GM19372 (cell line): ENCODE data around the gene KCNE1.
"Not testable (repeated sequence)": the region's sequence is repeated elsewhere in the genome, so short reads cannot be mapped to it uniquely, and the experiment has no call there.

ENCODE experiments used
- ATAC-seq: cut with Tn5 transposase; IDR thresholded peaks from one replicate; pipeline ENCODE4 v1.9.1; 2021; ENCODE audit warnings: mild to moderate bottlenecking, low read depth, moderate library complexity; ENCODE audit not compliant: unreplicated experiment

KCNE1 gene

DNA sequence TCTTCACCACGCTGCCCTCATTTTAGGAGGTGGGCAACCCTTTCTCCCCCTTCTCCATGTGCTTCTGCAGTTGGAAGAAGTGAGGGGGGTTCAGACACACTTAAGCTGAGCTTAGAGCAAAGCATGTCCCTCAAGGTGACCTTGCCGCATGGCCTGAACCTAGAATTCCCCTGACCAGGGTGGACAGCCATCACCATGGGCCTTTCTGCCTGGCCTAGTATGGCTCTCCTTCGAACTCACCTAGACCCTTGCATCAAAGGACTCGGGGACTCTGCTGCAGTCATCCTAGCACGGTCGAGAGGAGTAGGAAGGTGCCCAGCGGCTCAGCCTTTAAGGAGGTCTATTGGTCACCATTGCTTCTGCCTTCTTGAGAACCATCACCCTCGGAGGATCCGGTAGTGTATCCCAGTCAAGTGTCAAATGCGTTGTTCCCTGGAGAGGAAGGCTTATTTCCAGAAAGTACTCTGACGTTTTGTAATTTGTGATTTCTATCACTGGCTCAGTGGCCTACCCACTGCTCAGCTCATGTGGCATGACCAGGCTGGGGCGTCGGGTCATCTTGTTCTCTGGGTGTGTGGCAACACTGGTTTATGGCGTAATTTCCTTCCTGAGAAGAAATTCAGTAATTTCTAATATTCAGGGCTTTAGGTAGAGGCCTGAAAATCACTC lies at the start of gene KCNE1:
TSS of gene KCNE1 (minus strand) at position 424 of the 669 bp plus-strand sequence. CDS start 62,576 bp downstream, outside the sequence.
- ATAC-seq = no peak

DNA sequence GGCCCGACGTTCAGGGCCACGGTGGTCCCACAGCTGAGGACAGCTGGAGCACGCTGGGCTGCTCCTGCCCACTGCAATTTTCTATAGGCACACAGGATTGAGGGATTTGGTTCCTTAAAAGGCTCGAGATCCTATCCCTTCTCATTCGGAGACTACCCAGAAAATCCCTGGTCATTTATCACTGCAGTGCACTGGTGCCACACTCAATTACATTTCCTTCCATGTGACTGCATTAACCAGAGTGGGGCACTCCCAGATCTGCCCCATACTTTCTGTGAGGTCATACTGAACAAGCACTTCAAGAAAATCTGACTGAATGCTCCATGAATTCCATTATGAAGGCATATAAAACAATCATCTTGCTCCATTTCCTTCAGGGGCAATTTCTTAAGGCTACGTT lies 49.8 kb upstream of the KCNE1 start:
- no peak for ATAC-seq

DNA sequence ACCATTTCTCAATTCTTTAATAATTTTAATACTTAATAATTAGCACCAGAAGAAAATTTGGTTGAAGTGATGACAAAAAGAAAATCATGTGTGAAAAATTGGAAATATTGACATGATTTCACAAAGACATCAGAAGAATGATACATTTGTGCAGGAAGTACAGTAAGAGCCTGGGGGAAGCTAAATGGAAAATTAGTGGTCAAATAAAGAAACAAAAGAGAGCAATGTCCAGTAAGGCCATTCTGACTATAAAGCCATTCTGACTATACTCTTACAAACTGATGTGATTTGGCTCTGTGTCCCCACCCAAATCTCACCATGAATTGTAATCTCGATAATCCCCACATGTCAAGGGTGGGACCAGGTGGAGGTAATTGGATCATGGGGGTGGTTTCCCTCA lies 48.6 kb upstream of the KCNE1 start:
- no peak for ATAC-seq

DNA sequence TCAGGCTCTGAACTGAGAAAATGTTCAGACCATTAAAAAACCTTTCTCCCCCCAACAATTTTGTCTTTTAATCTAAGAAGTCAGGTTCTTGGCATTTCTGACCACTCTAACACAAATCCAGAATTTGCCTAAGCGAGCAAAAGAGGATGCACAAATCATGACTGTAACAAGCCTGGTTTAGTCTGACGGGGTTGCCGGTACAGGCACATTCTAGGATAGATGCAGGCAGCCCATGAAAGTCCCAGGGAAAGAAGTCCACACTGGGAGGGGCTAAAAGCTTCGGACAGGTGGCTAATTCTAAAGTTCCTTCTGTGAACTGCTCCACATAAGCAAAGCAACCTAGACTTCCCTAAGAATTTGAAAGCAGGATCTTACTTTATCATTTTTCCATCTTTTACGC lies 48.0 kb upstream of the KCNE1 start:
- ATAC-seq = no peak

DNA sequence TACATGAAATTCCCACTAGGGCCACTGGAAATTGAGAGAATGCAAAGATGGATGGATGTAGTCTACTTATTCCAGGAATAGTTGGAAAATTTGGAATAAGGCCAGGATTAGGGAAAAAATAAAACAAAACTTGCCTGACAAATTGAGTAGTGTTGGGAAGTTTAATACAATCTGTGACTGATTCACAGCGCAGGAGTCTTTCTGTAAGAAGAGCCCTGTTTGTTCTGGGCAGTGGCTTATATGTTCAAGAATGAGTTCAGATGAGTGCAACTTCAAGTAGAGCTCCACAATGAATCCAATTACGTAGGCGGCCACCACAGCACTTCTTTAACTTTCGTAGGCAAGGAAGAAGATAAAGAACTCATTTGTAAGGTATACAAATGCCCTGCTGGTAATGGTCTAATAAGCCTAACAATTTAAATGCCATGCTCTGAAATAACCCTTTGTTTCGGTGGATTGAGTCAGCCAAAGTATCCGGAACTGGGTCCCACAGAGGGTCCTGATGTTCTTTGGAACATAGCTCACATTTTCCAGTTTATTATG lies 47.1 kb upstream of the KCNE1 start:
- no peak for ATAC-seq

DNA sequence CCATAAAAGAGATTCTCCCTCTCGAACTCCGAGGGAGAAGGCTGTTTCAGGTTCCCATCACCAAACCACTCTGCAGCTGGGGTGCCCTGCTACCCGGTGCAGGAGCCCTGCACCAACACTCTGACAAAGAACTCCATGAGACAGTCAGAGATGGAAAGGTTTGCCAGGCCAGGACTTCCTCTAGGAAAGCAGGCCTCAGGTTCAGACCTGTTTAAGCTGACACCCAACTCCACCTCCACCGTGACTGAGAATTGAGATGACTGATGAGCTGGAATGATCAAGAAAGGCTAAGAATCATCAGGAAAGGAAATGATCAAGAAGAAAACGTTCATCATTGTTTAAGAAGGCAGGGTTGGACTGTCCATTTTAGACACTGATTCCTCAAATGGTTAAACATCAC lies 46.2 kb upstream of the KCNE1 start:
- no peak for ATAC-seq

DNA sequence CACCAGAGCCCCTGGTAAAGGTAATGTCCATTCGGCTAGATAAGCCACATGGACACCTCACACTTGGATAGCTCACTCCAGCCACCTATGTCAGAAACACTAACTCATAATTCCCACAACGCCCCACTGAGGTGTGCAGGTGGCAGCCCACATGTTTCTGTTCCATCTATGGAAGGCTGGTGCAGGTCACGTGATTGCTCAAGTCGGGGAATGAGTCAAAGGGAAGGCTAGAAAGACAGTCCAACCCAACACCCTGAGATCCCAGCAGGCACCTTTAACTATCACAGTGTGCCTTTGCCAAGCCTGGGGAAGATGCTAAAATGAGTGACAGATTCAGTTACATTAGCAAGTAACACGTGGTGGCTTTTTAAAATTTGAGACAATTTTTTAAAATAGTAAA lies 45.3 kb upstream of the KCNE1 start:
- ATAC-seq = no peak

DNA sequence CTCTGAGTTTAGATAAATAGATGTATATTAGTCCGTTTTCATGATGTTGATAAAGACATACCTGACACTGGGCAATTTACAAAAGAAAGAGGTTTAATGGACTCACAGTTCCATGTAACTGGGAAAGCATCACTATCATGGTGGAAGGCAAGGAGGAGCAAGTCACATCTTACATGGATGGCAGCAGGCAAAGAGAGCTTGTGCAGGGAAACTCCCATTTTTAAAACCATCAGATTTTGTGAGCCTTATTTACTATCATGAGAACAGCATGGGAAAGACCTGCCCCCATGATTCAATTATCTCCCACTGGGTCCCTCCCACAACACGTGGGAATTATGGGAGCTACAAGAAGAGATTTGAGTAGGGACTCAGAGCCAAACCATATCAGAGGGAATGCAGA lies 42.7 kb upstream of the KCNE1 start:
- not testable (repeated sequence) for ATAC-seq

DNA sequence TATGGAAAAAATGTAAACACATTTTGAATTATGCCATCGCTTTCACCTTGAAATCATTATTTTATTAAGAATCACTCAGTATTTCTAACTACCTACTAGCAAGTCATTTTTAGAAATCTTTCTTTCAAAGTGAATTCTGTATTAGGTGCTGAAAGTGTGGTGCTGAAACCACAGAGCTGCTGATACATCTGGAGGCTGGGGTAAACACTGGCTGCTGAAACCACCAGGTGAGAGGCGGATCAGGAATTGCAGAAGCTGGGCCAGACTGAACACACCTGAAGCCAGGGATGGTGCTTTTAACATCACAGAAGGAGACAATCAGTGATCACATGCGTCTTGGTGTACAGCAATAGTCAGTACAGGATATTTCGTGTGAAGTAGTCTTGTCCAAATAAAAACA lies 42.2 kb upstream of the KCNE1 start:
- ATAC-seq = no peak

DNA sequence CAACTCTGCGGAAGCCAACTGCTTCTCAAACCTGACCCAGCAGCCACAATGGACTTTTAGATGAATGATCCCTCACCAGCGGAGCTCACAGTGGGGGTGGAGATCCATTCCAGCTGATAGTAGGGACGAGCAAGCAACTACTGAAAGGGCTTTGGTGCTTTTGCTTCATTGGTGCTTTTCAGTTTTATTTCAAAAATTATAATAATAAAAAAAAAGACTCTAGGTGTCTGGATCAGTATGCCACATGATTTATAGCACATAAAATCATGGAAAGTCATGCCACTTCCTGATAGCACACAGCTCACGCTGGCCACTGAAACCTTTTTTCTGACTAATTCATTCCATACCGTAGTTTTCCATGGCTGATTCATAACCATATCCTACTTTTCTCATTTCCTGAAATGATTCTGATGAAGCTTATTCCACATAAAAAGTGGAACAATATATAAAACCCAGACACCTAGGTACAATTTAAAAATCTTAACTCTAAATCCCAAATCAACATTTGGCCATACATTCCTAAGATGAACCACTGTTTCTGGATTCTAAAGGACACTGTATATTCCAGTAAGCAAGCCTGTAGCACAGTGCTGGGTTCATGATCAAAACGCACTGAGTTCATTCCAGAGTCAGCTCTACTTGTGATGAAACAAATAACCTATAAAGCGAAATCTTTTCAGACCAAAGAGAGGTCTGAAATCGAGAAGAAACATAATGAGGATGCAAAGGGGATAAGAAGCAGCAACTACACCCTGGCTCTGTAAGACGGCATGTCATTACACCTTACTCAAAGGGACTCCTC lies 41.3 kb upstream of the KCNE1 start:
- no peak for ATAC-seq

DNA sequence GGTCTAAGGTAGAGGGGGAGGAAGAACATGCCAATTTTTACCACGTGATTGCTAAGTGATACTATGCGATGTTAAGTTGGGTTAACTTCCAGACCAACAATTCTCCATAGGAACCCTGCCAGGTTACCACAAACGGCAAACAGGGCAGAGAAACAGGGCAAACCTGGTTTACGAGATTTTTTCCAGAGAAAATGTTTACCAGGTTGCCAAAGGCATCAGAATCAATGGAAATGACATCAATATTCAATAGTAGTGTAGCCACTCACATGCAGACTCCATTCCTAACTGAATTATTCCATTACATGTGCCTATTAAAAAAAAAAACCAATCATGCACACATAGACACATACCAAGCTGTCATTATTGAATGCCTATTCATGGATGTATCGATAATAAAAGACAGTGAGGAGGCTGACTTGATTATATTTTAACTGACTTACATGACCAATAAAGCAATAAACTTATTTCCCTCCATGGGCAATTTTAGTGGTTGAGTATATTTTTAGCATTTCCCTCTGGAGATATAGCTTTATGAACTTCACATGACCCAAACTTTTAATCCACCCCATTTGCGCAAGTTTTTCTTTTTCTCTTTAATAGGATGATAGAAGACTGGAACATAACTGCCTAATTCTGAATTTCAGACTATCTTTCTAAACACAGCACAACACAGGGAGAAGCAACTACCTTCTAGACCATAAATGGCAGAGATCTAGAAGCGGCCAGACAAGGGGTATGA lies 40.5 kb upstream of the KCNE1 start:
- no peak for ATAC-seq

DNA sequence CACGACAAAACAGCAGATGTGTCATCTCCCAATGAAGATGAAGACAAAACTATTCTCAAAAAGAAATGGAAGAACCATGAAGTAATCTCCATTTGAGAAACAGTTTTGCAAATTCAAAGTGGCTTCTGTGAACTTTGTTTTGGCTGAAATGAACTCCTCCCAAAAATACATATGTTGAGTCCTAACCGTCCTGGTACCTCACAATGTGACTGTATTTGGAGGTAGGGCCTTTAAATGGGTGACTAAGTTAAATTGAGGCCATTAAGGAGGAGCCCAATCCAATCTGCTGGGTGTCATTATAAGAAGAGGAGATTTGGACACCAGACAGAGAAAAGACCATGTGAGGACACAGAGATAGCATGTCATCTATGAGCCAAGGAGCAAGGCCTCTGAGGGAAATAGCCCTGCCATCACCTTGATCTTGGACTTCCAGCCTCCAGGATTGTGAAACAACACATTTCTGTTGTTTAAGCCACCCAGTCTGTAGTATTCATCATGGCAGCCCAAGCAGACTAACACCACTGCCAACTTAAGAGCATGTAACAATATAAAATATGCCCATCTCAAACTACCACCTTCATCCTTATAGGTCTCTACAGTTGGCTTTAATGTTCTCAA lies 38.3 kb upstream of the KCNE1 start:
- no peak for ATAC-seq

DNA sequence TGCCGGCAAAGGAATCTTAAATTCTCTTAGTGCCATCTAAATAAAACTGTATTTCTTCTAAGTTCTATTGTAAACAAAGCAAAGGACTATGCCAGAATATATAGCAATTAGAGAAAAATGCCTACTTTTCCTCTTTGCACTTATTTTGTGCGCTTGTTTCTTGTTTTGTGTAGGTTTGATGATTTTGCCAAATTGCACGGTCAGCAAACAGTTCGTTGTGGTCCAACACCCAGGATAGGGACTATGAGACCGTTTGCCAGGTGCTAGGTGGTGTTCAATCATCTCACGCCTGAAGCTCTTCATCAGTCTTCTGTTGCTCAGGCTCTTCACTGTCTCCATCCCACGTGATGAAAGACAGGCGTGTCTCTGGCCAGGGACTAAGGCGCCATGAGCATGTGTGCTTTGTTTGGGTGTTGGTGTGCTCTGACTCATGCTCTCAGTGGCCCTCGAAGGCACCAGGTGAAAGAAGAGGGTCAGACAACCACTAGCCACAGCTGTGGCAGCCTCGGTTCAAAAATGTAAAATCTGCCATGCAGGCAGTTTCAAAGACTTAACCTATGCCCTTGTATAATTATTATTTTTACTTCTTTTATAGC lies 36.9 kb upstream of the KCNE1 start:
- ATAC-seq = no peak

DNA sequence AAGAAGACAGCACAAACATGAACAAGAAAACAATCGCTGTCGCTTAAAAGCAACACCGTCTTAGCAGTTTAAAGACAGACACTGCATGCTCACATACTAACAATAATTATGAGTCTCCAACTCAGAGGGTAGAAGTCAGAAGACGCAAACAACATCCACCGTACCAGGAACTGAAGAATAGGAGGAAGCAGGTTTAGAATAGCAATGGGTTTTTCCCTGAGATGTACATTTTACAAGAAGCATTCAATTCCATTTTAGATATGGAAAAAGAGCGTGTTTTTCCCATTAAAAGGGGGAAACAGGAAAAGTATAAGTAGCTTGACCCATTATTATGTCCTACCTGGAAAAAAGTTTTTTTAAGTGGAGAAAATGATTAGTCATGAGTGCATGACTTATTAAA lies 34.5 kb upstream of the KCNE1 start:
- no peak for ATAC-seq

DNA sequence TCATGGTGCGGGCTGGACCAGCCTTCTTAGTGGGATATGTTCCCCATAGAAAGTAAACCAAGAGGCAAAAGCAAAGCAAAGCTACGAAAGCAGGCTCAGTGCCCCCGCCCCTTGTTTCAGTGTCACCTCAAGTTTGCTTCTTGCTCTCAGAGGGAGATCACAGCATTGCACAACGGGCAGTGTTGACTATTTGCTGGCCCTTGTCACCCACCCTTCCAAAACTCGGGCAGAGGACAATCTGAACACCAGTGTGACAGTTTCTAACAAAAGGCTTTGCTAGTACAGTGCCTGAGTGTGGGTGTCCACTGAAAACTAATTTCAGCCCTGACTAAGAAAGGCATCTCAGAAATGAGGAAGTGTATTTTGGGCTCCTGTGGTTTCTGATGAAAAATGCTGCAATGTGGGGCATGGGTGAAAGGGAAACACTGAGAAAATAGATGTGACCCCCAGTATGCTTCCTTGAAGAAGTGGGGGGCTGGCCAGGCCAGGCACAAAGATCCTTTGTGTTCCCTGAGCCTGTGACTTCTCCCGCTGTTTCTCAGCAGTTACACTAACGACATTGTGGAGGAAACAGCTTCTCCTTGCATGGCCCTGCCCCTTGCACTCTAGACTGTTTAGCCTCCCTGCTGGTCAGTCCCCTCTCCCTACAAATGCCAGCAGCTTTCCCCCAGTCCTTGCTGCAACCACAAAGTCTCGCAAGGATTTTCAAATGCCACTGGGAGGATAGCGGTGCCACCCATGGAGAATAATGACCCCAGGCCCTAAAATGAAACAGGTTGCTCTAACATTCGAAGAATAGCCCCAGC lies 33.3 kb upstream of the KCNE1 start:
- ATAC-seq = peak; percentile 90

DNA sequence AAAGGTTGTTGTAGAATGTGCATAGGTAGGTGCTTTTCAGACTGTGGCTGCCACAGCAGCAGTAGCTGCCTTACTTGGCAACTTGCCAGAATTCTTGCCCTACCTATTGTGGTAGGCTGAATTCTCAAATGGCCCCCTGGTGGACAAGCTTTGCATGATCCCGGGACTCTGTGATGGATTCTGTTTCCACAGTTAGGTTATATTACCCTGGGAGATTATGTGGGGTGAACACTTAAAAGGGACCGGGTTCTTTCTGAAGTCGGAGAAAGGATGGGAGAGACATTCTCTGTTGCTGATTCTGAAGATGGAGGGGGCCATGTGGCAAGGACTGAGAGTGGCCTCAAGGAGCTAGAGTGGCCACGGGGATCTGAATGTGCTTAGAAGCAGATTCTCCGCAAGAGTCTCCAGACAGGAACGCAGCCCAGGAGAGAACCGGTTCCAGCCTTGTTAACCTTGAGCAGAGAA lies 32.1 kb upstream of the KCNE1 start:
- ATAC-seq = no peak

DNA sequence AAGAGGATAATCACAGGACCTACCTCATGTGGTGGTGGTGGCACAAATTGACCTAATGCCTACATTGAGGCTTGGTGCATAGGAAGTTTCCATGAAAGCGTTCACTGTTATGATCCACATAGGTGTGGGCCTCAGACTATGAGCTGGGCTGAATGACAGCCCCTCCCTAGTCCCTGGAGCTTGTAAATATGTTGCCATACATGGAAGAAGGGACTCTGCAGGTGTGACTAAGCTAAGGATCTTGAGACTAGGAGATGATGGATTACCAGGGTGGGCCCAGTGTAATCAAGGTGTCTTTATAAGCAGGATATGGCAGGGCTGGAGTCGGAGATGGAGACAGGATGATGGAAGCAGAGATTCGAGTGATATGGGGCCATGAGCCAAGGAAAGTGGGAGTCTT lies 31.0 kb upstream of the KCNE1 start:
- no peak for ATAC-seq

DNA sequence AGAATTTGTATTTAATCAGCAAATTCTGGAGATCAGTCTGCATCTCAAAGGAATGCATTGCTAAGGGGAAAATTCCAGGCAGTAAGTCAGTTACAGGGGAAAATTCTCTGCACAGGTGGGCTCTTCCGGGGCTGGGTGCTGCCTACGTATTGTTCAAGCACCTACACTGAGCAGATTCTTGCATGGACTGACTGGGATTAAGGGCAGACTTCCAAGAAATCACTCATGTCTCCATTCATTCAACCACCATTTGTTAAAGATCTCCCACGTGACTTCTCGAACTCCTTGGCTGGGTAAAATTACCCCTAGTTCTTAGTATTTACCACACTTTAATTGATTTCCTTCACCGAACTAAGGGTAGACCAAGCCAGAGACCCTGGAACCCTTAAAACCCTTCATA lies 28.2 kb upstream of the KCNE1 start:
- ATAC-seq = no peak

DNA sequence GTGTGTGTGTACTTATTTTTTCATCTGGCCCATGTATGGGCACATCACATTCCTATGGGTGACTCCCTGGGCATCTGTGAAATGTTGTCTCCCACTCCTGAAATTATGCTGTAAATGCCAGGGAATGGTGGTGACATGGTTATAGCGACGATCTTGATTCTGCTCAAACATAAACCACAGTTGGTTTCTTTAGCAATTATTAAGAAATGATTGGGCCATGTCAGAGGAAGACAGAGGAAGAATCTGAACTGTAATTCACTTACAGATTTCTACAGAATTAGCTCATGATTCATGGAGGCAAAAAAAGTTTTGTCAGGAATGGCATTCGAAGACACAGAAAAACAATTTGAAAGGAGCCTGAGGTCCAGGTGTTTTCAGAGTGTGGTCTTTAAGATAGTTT lies 25.8 kb upstream of the KCNE1 start:
- no peak for ATAC-seq
